ENCODE data around the gene SLC15A1.

DNA sequence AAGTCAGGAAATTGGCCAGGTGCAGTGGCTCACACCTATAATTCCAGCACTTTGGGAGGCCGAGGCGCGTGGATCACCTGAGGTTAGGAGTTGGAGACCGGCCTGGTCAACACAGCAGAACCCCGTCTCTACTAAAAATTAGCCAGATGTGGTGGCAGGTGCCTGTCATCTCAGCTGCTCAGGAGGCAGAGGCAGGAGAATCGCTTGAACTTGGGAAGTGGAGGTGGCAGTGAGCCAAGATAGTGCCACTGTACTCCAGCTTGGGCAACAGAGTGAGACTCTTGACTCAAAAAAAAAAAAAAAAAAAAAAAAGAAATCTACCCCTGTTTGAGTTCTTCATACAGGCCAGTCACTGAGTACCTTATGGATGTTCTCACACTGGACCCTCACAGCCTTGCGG, 42.0 kb downstream of the SLC15A1 start:
- TF ChIP-seq, protein P1, sequence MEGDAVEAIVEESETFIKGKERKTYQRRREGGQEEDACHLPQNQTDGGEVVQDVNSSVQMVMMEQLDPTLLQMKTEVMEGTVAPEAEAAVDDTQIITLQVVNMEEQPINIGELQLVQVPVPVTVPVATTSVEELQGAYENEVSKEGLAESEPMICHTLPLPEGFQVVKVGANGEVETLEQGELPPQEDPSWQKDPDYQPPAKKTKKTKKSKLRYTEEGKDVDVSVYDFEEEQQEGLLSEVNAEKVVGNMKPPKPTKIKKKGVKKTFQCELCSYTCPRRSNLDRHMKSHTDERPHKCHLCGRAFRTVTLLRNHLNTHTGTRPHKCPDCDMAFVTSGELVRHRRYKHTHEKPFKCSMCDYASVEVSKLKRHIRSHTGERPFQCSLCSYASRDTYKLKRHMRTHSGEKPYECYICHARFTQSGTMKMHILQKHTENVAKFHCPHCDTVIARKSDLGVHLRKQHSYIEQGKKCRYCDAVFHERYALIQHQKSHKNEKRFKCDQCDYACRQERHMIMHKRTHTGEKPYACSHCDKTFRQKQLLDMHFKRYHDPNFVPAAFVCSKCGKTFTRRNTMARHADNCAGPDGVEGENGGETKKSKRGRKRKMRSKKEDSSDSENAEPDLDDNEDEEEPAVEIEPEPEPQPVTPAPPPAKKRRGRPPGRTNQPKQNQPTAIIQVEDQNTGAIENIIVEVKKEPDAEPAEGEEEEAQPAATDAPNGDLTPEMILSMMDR (IDR thresholded peaks at IDR 0.05 in 8 of 11, conservative IDR thresholded peaks at IDR 0.05 in 3 of 11) = no peak
- TF ChIP-seq POLR2A (IDR thresholded peaks at IDR 0.05) = no peak
